Measurements from ENCODE around the gene MRTFA. TPM values are rescaled to one million over a fixed set of nuclear protein-coding genes. Genes with fewer than 3 reads are reported as not detected.

Gene MRTFA
- total RNA-seq, 1 experiment from 2014 or later, result 44.7 TPM

DNA sequence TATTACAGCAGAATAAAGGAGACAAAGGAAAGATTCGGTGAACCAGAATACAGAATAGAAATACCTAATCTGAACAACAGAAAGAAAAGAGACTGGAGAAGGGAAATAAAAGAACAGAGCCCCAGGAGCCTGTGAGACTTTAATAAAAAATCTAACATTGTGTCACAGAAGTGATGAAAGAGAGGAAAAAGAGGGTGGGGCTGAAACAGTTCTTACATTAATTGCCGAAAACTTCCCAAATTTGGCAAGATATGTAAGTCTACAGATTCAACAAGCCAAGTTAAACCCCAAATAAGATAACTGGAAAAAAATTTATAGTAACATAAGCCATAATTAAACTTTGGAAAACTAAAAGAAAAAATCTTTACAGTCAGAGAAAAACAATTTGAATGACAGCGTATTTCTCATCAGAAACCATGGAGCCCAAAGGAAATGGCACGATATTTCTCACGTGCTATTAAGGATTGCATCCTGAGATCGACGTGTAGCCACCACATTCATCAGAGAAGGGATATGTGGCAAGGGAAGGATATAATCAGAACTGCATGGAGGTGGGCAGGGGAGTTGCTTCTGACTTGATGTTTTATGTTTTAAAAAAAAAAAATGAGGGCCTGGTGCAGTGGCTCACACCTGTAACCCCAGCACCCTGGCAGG, 192.2 kb downstream of the MRTFA start:
- H3K9me2 ChIP-seq (ENCODE audit: insufficient read depth), result no peaks in the 10 kb centered on the region
- TF ChIP-seq CTCF (conservative IDR thresholded peaks at IDR 0.05) (no peak), EZH2 (IDR thresholded peaks at IDR 0.05; ENCODE audit: low read depth) (no peak)
- no peak for DNase-seq
- peaks cover 10% of the 10 kb centered on the region; the same call in 1 of the 2 replicates for H4K20me1 ChIP-seq (ENCODE audit: insufficient read depth)
- no peak overlapping the region for H3K4me3 ChIP-seq
- H3K36me3 ChIP-seq (ENCODE audit: low read depth), result no peaks in the 10 kb centered on the region
- peaks cover 25% of the 10 kb centered on the region for H3K79me2 ChIP-seq (ENCODE audit: low read depth)
- H3K27me3 ChIP-seq (ENCODE audit: insufficient read depth, low read depth), result no peaks in the 10 kb centered on the region
- no TSS peak for BruUV-seq (replicated peaks)
- intact Hi-C loops (cut with micrococcal nuclease; ENCODE audit: unreplicated experiment), result no loop called here
- no peak overlapping the region for H3K4me2 ChIP-seq
- POLR2A ChIA-PET (ENCODE audit: unreplicated experiment), result no interaction called here
- H3K27ac ChIP-seq, result no peak overlapping the region
- no peak overlapping the region for H2AFZ ChIP-seq
- H3K9me3 ChIP-seq (ENCODE audit: insufficient read depth, low read depth), result no peaks in the 10 kb centered on the region; the same call in 1 of the 2 replicates
- CTCF ChIA-PET, result no interaction called here
- H3F3A ChIP-seq (ENCODE audit: insufficient read depth, low read depth), result peaks cover 3% of the 10 kb centered on the region; the same call in 1 of the 2 replicates
- H3K4me1 ChIP-seq (replicated peaks; ENCODE audit: insufficient read depth), result no peaks in the 10 kb centered on the region

- no peak overlapping the region for H3K4me2 ChIP-seq
- CTCF ChIA-PET, result no interaction called here
- peaks cover 7% of the 10 kb centered on the region; the same call in 1 of the 2 replicates for H3F3A ChIP-seq (ENCODE audit: insufficient read depth, low read depth)
- H2AFZ ChIP-seq, result no peak overlapping the region
- peaks cover 27% of the 10 kb centered on the region for H3K79me2 ChIP-seq (ENCODE audit: low read depth)
- H3K9me3 ChIP-seq (ENCODE audit: insufficient read depth, low read depth), result no peaks in the 10 kb centered on the region; the same call in 1 of the 2 replicates
- H3K36me3 ChIP-seq (ENCODE audit: low read depth), result no peaks in the 10 kb centered on the region
- no peaks in the 10 kb centered on the region for H3K27me3 ChIP-seq (ENCODE audit: insufficient read depth, low read depth)
- H3K27ac ChIP-seq, result no peak overlapping the region
- intact Hi-C loops (cut with micrococcal nuclease; ENCODE audit: unreplicated experiment), result no loop called here
- no peaks in the 10 kb centered on the region for H3K9me2 ChIP-seq (ENCODE audit: insufficient read depth)
- BruUV-seq (replicated peaks), result no TSS peak
- POLR2A ChIA-PET (ENCODE audit: unreplicated experiment), result no interaction called here
- no peaks in the 10 kb centered on the region for H3K4me1 ChIP-seq (replicated peaks; ENCODE audit: insufficient read depth)
- no peak for DNase-seq
- TF ChIP-seq CTCF (conservative IDR thresholded peaks at IDR 0.05) (no peak), EZH2 (IDR thresholded peaks at IDR 0.05; ENCODE audit: low read depth) (no peak)
- peaks cover 9% of the 10 kb centered on the region; the same call in 1 of the 2 replicates for H4K20me1 ChIP-seq (ENCODE audit: insufficient read depth)
- no peak overlapping the region for H3K4me3 ChIP-seq
Observed at GRCh38 chr22:40443732-40444131, 192.8 kb downstream of the MRTFA start.

GRCh38 chr22:40441761-40442390, 194.6 kb downstream of the MRTFA start:
- no peak overlapping the region for H3K4me3 ChIP-seq
- peaks cover 22% of the 10 kb centered on the region; the same call in 1 of the 2 replicates for H3F3A ChIP-seq (ENCODE audit: insufficient read depth, low read depth)
- H3K36me3 ChIP-seq (ENCODE audit: low read depth), result no peaks in the 10 kb centered on the region
- no peak overlapping the region for H3K27ac ChIP-seq
- H4K20me1 ChIP-seq (ENCODE audit: insufficient read depth), result no peaks in the 10 kb centered on the region
- H3K4me2 ChIP-seq, result no peak overlapping the region
- ChIA-PET CTCF (interaction anchor here (0.5 kb wide), 1 partner anchor 15 kb away, joined by 3 read pairs; no protein-coding TSS in a partner anchor), POLR2A (ENCODE audit: unreplicated experiment) (no interaction called here)
- H3K27me3 ChIP-seq (ENCODE audit: insufficient read depth, low read depth), result no peaks in the 10 kb centered on the region
- peaks cover 21% of the 10 kb centered on the region for H3K79me2 ChIP-seq (ENCODE audit: low read depth)
- H3K9me3 ChIP-seq (ENCODE audit: insufficient read depth, low read depth), result no peaks in the 10 kb centered on the region; the same call in 1 of the 2 replicates
- no peak overlapping the region for H2AFZ ChIP-seq
- TF ChIP-seq EZH2 (IDR thresholded peaks at IDR 0.05; ENCODE audit: low read depth) (no peak), CTCF (conservative IDR thresholded peaks at IDR 0.05) (no peak)
- peaks cover 3% of the 10 kb centered on the region; the same call in 1 of the 2 replicates for H3K4me1 ChIP-seq (replicated peaks; ENCODE audit: insufficient read depth)
- no peak for DNase-seq
- intact Hi-C loops (cut with micrococcal nuclease; ENCODE audit: unreplicated experiment), result no loop called here
- no TSS peak for BruUV-seq (replicated peaks)
- no peaks in the 10 kb centered on the region for H3K9me2 ChIP-seq (ENCODE audit: insufficient read depth)

All from PC-9 (cell line).